Stimulated activated naive B cell treated with anti-CD40 and anti-IgM and Interleukin-4, amounts not matched to agents 10 μg/mL and 1 μg/mL and 100 μg/mL, for 72 hours (primary cell): ENCODE results near the gene GRIN3A.
"Not testable (repeated sequence)": the region's sequence is repeated elsewhere in the genome, so short reads cannot be mapped to it uniquely, and the experiment has no call there.

Experiments used
- ATAC-seq, 2 donors: fragments of 150-1000 bp; cut with Tn5 transposase; replicated peaks; 2 replicates each; pipeline ENCODE4 v1.10.0; 2021; ENCODE audit warnings: moderate library complexity in 1 of 2
- DNase-seq: peaks from one replicate; pipeline ENCODE4 v3.0.0; 2021
- H3K27ac Mint-ChIP-seq: one replicate; pipeline ENCODE4 v1.8.0; 2022; ENCODE audit warnings: mild to moderate bottlenecking, mixed read lengths
- H3K27me3 Mint-ChIP-seq, 2 donors: one replicate each; pipeline ENCODE4 v1.8.0; 2022; ENCODE audit warnings: mixed read lengths in 2 of 2
- H3K36me3 Mint-ChIP-seq, 2 donors: one replicate each; pipeline ENCODE4 v1.8.0; 2022; ENCODE audit warnings: mixed read lengths in 2 of 2, mild to moderate bottlenecking in 1 of 2
- H3K4me1 Mint-ChIP-seq, 2 donors: one replicate each; pipeline ENCODE4 v1.8.0; 2022; ENCODE audit warnings: mixed read lengths in 2 of 2, mild to moderate bottlenecking in 1 of 2
- H3K4me3 Mint-ChIP-seq, 2 donors: one replicate each; pipeline ENCODE4 v1.8.0; 2022; ENCODE audit warnings: mild to moderate bottlenecking in 2 of 2, mixed read lengths in 2 of 2, moderate library complexity in 1 of 2
- H3K9me3 Mint-ChIP-seq, 2 donors: one replicate each; pipeline ENCODE4 v1.8.0; 2022; ENCODE audit warnings: mixed read lengths in 2 of 2, mild to moderate bottlenecking in 1 of 2

The GRIN3A gene

DNA sequence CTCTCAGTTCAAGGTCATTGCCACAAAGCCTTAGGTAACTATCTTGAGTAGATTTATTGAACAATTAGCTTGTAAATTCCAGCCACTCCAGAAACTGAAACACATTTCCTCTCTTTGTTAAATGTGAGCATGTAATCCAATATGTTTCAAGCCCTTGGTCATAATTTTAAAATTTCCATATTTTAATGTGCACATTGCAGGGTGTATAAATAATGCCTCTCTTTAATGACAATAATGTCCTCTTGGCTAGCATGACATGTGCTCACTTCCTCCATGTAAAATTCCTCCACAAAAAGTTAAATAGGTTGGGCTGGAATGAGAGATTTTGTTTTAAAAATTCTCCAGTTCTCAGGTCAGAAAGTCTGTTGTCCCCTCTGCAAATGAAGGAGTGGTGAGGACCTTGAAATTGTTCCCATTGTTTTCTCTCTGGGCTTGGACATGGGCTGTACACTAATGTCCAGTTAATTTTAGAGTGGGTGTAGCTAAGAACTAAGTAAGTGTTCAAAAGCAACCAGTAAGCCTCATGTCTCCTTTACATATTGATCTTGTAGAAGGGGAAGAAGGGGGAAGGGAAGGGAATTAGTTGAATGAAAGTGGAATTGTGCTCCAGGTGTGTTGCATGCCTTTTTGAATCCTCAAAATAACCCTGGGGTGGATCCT lies 146.5 kb downstream of the GRIN3A start:
- H3K9me3 Mint-ChIP-seq = no peaks in the 10 kb centered on the region
- H3K36me3 Mint-ChIP-seq = no peaks in the 10 kb centered on the region
- H3K27me3 Mint-ChIP-seq = peaks cover 4 to 26% of the 10 kb centered on the region in 2 donors
- no peak overlapping the region for H3K4me3 Mint-ChIP-seq
- DNase-seq = no peak
- no peak for ATAC-seq
- no peaks in the 10 kb centered on the region for H3K4me1 Mint-ChIP-seq
- H3K27ac Mint-ChIP-seq = no peak overlapping the region

DNA sequence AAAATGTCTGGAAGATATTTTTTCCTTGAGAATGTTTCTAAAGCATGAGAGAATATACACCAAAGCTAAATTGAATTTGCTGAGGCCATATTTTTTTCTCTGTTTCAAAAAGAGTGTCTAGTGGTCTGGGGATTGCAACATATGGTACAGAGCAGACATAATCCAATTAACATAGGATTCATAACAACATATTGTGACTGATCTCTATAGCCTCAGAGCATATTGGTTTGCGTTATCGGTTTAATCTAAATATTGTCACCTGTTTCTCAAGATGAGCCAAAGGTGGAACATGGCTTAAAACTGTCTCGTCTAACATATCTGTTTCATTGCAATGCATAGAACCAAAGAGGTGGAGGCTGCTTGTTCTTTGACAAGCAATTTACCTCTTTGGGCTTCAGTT lies 147.5 kb downstream of the GRIN3A start:
- peaks cover 11 to 28% of the 10 kb centered on the region in 2 donors for H3K27me3 Mint-ChIP-seq
- no peaks in the 10 kb centered on the region for H3K4me1 Mint-ChIP-seq
- no peak for DNase-seq
- no peaks in the 10 kb centered on the region for H3K36me3 Mint-ChIP-seq
- no peak for ATAC-seq
- H3K9me3 Mint-ChIP-seq = no peaks in the 10 kb centered on the region
- no peak overlapping the region for H3K4me3 Mint-ChIP-seq
- no peak overlapping the region for H3K27ac Mint-ChIP-seq

DNA sequence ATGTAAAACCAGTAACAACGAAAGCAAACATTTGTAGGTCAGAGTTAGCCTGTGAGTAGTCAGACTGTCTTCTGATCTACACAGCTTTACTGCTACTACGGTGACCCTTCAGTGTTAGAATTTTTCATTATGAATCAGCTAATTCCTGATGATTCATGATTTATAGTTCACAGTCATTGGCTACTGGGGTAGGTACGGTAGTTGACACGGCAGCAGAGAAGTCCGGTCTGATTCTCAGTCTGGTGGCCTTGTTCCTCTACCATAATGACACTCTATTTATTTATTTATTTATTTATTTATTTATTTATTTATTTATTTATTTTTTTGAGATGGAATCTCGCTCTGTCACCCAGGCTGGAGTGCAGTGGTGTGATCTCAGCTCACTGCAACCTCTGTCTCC lies 148.4 kb downstream of the GRIN3A start:
- H3K27me3 Mint-ChIP-seq = peaks cover 19 to 36% of the 10 kb centered on the region in 2 donors
- not testable (repeated sequence) for ATAC-seq, H3K36me3 Mint-ChIP-seq, H3K4me3 Mint-ChIP-seq, H3K4me1 Mint-ChIP-seq, DNase-seq, H3K27ac Mint-ChIP-seq, H3K9me3 Mint-ChIP-seq

DNA sequence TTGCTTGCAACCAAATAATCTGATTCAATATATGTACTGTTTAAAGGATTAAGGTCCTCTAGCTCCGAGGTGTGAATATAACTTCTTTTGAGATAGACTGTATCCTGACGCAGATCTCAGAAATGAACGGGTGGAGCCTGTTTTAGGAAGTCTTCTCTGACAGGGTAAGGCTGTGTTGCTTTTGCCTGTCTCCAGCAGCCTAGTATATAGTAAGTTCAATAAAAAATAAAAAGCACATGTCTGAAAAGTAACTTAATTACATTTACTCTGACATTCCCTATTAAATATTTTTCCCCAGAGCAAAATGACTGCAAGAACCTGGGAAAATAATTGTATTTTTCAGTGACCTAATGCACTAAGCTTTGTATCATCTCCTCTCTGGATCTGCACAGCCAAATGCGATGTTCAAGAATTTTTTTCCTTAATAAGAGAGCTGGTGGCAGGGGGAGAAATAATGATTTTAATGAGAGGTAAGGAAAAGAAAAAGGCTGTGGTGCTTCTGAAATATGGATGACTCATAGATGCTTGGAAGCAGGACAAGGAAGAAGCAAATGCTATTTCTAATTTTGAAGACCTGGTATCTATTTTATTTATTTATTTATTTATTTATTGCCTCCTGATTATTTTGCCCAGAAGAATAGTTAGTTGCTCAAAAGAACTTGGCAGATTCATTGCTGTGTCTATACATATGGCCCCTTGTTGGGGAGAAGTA lies 151.0 kb downstream of the GRIN3A start:
- no peak for ATAC-seq
- Mint-ChIP-seq H3K4me1 (no peaks in the 10 kb centered on the region), H3K4me3 (no peak overlapping the region), H3K27me3 (peaks cover 21 to 23% of the 10 kb centered on the region in 2 donors), H3K9me3 (no peaks in the 10 kb centered on the region), H3K27ac (no peak overlapping the region), H3K36me3 (peaks cover 0 to 4% of the 10 kb centered on the region in 2 donors)
- DNase-seq = no peak

- Mint-ChIP-seq H3K9me3 (no peaks in the 10 kb centered on the region), H3K27ac (no peak overlapping the region), H3K27me3 (peaks cover 15 to 19% of the 10 kb centered on the region in 2 donors), H3K36me3 (peaks cover 0 to 4% of the 10 kb centered on the region in 2 donors), H3K4me3 (no peak overlapping the region), H3K4me1 (no peaks in the 10 kb centered on the region)
- ATAC-seq (peak; percentile 41 to 70), DNase-seq (no peak)
These were observed 151.8 kb downstream of the GRIN3A start for GRCh38 chr9:101586651-101587050.

DNA sequence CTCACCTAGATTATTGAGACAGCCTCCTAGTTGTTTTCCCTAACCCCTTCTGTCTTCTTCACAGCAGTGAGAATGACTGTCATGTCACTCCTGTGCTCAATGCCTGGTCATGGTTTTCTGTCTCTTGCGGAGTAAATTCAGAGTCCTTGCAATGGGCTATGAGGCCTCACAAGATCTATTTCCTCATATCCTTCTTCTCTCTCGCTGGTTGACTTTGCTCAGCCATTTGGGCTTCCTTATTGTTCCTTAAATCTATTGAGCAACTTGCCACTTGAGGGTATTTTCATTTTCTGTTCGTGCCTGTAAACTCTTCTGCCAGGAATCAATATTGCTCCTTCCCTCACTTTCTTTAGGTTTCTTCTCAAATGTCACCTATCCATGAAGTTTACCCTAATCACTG lies 152.7 kb downstream of the GRIN3A start:
- peaks cover 0 to 4% of the 10 kb centered on the region in 2 donors for H3K36me3 Mint-ChIP-seq
- no peak overlapping the region for H3K27ac Mint-ChIP-seq
- no peak for DNase-seq
- no peaks in the 10 kb centered on the region for H3K4me1 Mint-ChIP-seq
- no peak overlapping the region for H3K4me3 Mint-ChIP-seq
- ATAC-seq = no peak
- no peaks in the 10 kb centered on the region for H3K9me3 Mint-ChIP-seq
- H3K27me3 Mint-ChIP-seq = peaks cover 15 to 19% of the 10 kb centered on the region in 2 donors

DNA sequence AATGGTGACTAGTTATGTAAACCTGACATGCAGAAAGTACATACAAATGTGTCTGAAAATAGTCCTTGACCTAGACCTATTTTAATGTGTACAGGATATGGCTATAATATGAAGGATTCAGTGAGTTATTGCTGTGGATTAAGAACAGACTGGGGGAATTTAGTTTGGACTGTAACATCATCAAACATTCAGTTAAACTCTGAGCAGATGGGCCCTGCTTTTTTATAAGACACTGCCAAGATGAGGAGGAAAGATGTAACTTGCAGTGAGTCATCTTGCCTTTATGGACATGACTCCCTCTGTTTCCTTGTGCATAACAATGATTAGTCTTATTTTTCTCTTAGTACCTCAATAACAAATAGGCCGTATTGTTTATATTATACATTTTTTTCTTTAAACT lies 155.9 kb downstream of the GRIN3A start:
- Mint-ChIP-seq H3K4me1 (peaks cover 6 to 12% of the 10 kb centered on the region in 2 donors), H3K27ac (no peak overlapping the region), H3K36me3 (peaks cover 0 to 4% of the 10 kb centered on the region in 2 donors), H3K4me3 (no peak overlapping the region), H3K27me3 (peaks cover 15 to 19% of the 10 kb centered on the region in 2 donors), H3K9me3 (no peaks in the 10 kb centered on the region)
- ATAC-seq = no peak
- DNase-seq = no peak

DNA sequence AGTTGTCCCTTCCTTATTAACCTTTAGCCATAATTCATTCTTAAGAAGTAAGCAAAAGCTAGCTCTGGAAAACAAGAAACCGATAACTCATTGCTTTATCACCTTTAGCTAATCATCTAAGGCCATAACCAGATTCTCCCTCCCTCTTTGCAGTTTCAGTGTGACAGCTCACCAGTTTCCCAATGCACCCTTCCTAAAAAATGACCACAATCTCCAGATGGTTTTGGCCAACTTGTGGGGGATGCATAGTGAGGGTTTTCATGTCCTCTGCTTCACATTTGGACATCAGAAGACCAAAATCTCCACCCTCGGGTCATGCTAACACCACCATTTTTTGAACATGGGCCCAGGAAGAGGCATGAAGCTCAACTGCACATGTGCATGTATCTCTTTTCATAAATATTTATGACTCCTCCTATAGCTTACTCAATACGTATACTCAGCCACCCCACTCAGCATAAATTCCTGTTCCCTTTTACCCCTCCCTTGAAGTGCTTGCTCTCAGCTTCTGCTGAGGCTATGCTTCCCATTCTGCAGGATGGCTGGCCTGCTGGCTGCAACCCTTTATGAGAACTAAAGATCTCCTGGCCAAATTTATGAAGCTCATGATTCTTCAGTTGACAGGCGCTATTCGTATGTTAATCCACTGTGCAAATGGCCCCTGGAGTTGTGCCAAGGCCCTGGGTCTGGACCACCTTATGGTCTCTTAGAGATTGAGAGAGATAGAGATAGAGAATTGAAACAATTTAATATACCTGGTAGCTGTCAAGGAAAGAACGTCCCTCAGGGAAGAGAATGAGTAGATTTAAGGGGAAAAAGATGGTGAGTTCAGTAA lies 158.5 kb downstream of the GRIN3A start:
- no peak for DNase-seq
- Mint-ChIP-seq H3K4me3 (no peak overlapping the region), H3K9me3 (no peaks in the 10 kb centered on the region), H3K27ac (no peak overlapping the region), H3K36me3 (peaks cover 3 to 5% of the 10 kb centered on the region in 2 donors), H3K4me1 (peaks cover 6 to 12% of the 10 kb centered on the region in 2 donors), H3K27me3 (peaks cover 3% of the 10 kb centered on the region in 2 donors)
- no peak for ATAC-seq

DNA sequence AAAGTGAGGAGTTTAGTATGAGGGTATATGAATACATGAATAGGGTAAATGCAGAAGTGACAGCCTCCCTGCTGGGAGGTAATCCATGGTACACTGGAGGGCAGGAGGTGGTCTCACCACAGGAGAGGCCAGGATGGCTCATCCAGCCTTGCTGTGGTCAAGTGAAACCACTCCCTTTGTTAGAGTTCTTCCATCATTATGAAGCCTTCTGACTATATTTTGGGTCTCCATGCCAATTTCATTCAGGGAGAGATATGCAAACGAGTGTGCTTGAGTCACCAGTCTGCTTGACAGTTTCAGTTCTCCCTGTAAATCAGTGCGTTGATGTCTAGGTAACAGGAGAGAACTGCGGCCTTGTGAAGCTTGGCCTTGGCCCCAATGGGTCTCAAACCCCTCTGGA lies 160.1 kb downstream of the GRIN3A start:
- ATAC-seq (peak; percentile 68 to 85), DNase-seq (peak; percentile 1)

GRCh38 chr9:101574731-101575333 lies 163.6 kb downstream of the GRIN3A start:
- Mint-ChIP-seq H3K9me3 (no peaks in the 10 kb centered on the region), H3K27me3 (no peaks in the 10 kb centered on the region), H3K4me3 (no peak overlapping the region), H3K4me1 (peaks cover 6 to 12% of the 10 kb centered on the region in 2 donors), H3K36me3 (peaks cover 17 to 33% of the 10 kb centered on the region in 2 donors), H3K27ac (no peak overlapping the region)
- no peak for DNase-seq
- no peak for ATAC-seq

More for the DNA sequence above, 160.1 kb downstream of the GRIN3A start:
- Mint-ChIP-seq H3K27ac (no peak overlapping the region), H3K27me3 (no peaks in the 10 kb centered on the region), H3K9me3 (no peaks in the 10 kb centered on the region), H3K4me1 (peaks cover 6 to 12% of the 10 kb centered on the region in 2 donors), H3K36me3 (peaks cover 8 to 11% of the 10 kb centered on the region in 2 donors), H3K4me3 (no peak overlapping the region)

GRCh38 chr9:101572316-101572715 lies 166.1 kb downstream of the GRIN3A start:
- ATAC-seq (no peak), DNase-seq (no peak)
- Mint-ChIP-seq H3K36me3 (peaks cover 31 to 45% of the 10 kb centered on the region in 2 donors), H3K27me3 (no peaks in the 10 kb centered on the region), H3K27ac (no peak overlapping the region), H3K9me3 (no peaks in the 10 kb centered on the region), H3K4me1 (no peaks in the 10 kb centered on the region), H3K4me3 (no peak overlapping the region)

GRCh38 chr9:101571114-101571513 lies 167.3 kb downstream of the GRIN3A start:
- ATAC-seq = no peak
- no peaks in the 10 kb centered on the region for H3K9me3 Mint-ChIP-seq
- no peak overlapping the region for H3K27ac Mint-ChIP-seq
- no peak overlapping the region for H3K4me3 Mint-ChIP-seq
- H3K36me3 Mint-ChIP-seq = peaks cover 33 to 54% of the 10 kb centered on the region in 2 donors
- H3K27me3 Mint-ChIP-seq = no peaks in the 10 kb centered on the region
- H3K4me1 Mint-ChIP-seq = no peaks in the 10 kb centered on the region
- no peak for DNase-seq

GRCh38 chr9:101569741-101570501 lies 168.5 kb downstream of the GRIN3A start:
- Mint-ChIP-seq H3K27me3 (no peaks in the 10 kb centered on the region), H3K27ac (no peak overlapping the region), H3K9me3 (no peaks in the 10 kb centered on the region), H3K36me3 (peaks cover 35 to 58% of the 10 kb centered on the region in 2 donors), H3K4me1 (no peaks in the 10 kb centered on the region), H3K4me3 (no peak overlapping the region)
- DNase-seq = no peak
- no peak for ATAC-seq
